NAMALWA (cell line): ENCODE data around the gene ASCL4.
"Not testable (repeated sequence)": the region's sequence is repeated elsewhere in the genome, so short reads cannot be mapped to it uniquely, and the experiment has no call there.

Experiments used
- DNase-seq: peaks from one replicate; pipeline ENCODE4 v3.0.0-alpha.2; 2015; ENCODE audit warnings: low spot score

ASCL4 gene

GRCh38 chr12:107774349-107775029 is at the start of gene ASCL4:
ASCL4 (plus strand) TSS chr12:107774704; CDS start chr12:107775219, 515 bp downstream.
- DNase-seq, result no peak

GRCh38 chr12:107727327-107727726 is 47.2 kb upstream of the ASCL4 start:
- DNase-seq, result not testable (repeated sequence)

- not testable (repeated sequence) for DNase-seq
These were observed 46.8 kb upstream of the ASCL4 start for GRCh38 chr12:107727742-107728141.

- no peak for DNase-seq
These were observed 43.7 kb upstream of the ASCL4 start for GRCh38 chr12:107730618-107731341.

GRCh38 chr12:107731366-107731765 is 43.1 kb upstream of the ASCL4 start:
- peak; percentile 3 for DNase-seq

GRCh38 chr12:107732365-107732764 is 42.1 kb upstream of the ASCL4 start:
- no peak for DNase-seq

- DNase-seq, result no peak
These were observed 40.4 kb upstream of the ASCL4 start for GRCh38 chr12:107734139-107734538.

- DNase-seq, result no peak
These were observed 38.7 kb upstream of the ASCL4 start for GRCh38 chr12:107735763-107736162.

GRCh38 chr12:107736914-107737313 is 37.6 kb upstream of the ASCL4 start:
- peak; percentile 72 for DNase-seq

GRCh38 chr12:107748472-107748871 is 26.0 kb upstream of the ASCL4 start:
- no peak for DNase-seq

- DNase-seq, result no peak
These were observed 25.4 kb upstream of the ASCL4 start for GRCh38 chr12:107749083-107749482.

- peak; percentile 36 for DNase-seq
These were observed 15.1 kb upstream of the ASCL4 start for GRCh38 chr12:107759410-107759809.

- DNase-seq, result peak; percentile 49
These were observed 14.2 kb upstream of the ASCL4 start for GRCh38 chr12:107760207-107760808.

- DNase-seq, result peak; percentile 95
These were observed 13.5 kb upstream of the ASCL4 start, which contains the start of gene PRDM4 for GRCh38 chr12:107760809-107761501. PRDM4 (minus strand) TSS chr12:107761137; CDS start chr12:107760515, 622 bp downstream.

GRCh38 chr12:107761502-107761904 is 13.0 kb upstream of the ASCL4 start:
- DNase-seq, result no peak

- DNase-seq, result no peak
These were observed 11.6 kb upstream of the ASCL4 start for GRCh38 chr12:107762874-107763273.

- DNase-seq, result no peak
These were observed 9.9 kb upstream of the ASCL4 start for GRCh38 chr12:107764626-107765025.

GRCh38 chr12:107765316-107765715 is 9.2 kb upstream of the ASCL4 start:
- no peak for DNase-seq

- DNase-seq, result no peak
These were observed 7.0 kb upstream of the ASCL4 start for GRCh38 chr12:107767466-107767865.

- no peak for DNase-seq
These were observed 703 bp downstream of the ASCL4 start for GRCh38 chr12:107775093-107775721.

- no peak for DNase-seq
These were observed 1.7 kb downstream of the ASCL4 start for GRCh38 chr12:107776171-107776570.
